Brain pericyte (primary cell): ENCODE data around the gene ATG7.

Source experiments
- DNase-seq: peaks from one replicate; pipeline ENCODE4 v3.0.0-alpha.2; 2012; ENCODE audit warnings: low read depth, low spot score

ATG7 gene

DNA sequence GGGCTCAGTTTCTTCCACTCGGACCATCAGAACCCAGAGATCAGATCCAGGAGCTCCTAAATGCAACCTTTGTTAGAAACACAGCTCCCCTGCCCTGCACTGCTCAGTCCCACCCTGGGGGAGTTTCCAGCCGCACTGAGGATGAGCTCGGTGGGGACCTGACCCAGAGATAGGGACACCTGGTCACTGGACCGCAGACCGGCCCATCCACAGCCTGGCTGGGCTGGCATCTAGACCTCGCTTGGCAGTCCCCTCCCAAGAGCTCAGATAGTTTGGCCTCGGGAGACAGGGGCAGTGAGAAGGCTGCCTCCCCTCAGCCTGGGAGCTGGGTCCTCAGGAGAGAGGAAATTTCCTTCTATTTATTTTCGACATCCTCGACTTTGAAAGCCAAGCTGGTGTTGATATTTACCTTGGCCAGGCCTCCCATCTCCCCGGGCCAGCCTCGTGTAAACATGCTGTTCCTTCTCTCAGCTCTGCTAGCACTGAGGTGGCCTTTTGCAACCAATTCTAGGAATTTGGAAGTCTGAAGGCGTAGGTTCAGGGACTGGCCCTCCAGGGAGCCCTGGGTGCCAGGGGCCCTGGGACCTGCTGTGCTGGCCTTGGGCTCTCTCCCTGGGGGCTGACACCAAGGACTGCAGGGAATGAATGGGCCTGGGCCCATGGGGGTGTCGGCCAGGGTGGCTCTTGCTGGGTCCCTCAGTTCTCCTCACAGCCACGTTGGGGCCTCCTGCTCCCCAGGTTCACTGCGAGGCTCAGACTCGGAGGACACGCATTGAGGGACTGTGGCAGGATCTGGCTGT is 281.4 kb downstream of the ATG7 start:
- no peak for DNase-seq

DNA sequence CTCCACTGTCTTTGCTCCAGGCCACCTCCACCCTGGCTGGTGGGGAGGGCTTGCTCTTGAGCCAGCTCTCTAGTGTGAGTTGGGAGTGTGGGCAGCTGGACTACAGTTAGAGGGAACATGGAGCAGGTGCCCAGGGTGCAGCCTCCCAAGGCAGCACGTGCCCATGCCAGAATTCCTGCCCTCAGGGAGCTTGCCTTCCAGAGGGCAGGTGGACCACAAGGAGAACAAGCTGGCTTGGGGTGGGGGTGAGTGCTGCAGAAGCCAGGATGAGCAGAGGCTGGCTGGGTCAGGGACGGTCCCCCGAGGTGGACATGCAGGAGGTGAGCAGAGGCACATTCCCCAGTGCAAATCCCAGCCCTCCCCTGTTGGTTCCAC is 282.0 kb downstream of the ATG7 start:
- no peak for DNase-seq

DNA sequence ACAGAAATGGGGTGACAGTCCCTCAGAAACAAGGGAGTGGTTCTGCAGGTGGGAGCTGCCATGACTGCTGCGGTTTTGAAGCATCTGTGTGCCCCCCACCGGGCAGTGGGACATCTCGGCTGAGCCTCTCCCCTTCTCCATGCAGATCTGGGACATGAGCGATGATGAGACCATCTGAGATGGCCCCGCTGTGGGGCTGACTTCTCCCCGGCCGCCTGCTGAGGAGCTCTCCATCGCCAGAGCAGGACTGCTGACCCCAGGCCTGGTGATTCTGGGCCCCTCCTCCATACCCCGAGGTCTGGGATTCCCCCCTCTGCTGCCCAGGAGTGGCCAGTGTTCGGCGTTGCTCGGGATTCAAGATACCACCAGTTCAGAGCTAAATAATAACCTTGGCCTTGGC is 282.5 kb downstream of the ATG7 start:
- DNase-seq, result no peak

DNA sequence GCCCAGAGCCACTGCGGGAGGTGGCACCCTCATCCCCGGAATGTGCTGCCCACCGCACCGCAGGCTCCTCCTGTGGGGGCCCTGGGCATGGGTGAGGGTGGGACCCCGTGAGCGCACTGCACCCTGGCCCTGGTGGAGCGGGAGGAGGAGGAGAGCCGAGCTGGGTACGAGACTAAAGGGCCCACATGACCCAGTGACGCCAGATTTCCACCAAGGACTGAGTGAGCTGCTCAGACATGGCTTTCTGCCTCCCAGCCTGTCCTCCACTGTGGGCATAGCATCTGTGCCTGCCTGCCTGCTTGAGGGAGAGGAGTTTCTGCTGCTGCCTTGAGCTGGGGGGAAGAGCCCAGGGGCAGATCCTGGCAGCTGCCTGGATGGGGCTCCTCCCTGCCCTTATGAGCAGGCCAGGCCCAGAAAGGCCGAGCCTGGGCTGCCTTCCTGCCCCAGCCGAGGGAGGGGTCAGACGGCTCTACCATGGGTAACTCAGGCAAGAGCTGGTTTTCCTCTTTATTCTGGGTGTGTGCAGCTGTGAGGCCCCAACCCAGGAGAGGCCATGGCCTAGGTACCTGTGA is 283.1 kb downstream of the ATG7 start:
- DNase-seq, result no peak

DNA sequence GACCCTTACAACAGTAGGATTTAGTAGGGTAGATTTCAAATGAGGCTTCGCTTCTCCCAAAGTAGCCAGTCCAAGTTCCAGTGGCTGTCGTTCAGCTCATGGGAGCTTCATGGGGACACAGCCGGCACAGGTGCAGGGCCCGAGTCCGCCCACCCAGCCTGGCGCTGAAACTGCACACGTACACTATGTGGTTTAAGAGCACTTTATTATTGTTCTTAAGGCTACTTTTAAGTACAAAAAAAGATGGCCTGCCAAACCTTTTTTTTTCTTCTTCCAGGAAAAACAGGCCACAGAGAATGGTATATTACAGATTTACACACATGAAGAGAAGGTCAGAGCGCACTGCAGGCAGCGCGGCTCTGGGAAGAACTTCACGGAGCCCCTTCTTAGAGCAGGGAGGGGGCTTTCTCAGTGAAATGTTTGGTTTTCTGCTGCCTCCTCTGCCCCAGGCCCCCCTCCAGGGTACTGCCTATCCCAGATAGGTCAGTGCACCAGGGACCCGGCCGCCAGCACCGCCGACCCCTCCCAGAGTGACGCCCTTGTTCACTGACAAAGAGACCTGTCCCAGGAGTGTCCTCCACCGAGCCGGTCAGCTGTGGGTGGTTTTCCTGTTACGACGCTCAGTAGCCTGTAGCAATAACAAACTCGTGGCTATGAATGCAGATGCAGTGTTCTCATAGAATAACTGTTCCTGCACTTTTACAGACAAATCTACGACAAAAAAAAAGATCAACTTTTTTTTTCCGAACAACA is 283.9 kb downstream of the ATG7 start:
- DNase-seq, result no peak

DNA sequence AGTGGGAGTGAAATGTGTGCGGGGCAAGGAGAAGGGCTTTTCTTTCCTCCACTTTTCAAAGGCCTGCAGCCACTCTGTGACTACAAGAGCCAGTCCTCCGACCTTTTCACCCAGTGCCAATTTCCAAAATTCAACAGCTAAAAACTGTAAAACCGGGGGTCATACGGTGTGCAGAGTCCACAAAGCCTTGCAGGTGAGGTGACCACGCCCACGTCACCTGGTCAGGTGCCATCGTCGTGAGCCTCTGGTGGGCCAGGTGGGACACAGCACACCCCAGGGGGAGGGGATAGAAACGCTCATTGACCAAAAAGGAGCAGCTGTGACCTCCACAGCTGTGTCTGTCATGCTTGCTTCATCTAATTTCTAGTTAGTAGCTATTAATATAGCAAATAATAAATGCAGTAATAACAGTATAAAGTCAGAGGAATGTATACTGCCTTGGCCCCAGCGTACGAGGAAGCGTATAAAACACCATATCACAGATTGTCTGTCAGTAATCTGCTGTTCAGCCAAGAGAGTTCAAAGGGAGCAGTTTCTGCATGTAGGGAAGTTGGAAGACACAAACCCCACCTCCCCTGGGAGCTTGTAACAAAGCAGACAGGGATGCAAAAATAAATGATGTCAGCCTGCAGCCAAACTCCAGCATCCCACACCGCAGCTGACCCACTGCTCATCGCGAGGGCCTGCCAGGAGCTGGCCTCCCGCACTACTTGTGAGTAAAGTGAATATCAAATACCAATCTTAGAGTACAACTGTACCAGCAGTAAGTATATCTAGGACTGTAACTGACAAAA is 284.9 kb downstream of the ATG7 start:
- peak; percentile 92 for DNase-seq

DNA sequence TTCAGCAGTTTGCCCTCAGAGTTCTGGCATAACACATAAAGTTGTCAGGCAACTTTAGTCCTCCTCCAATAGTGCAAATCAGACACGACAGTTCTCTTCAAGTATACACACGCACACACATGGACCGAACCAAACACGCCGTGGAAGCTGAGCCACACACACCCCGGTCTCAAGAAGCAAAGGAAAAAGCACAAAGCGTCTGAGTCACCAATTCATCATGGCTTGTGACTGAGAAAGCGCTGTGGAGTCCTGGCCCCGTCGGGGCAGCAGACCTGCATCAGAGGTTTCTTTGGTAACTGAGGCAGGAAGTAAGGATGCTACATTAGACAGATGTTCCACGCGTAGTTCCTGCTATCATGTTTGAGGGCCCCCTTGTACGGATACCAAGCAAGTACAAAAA is 285.8 kb downstream of the ATG7 start:
- DNase-seq, result no peak

DNA sequence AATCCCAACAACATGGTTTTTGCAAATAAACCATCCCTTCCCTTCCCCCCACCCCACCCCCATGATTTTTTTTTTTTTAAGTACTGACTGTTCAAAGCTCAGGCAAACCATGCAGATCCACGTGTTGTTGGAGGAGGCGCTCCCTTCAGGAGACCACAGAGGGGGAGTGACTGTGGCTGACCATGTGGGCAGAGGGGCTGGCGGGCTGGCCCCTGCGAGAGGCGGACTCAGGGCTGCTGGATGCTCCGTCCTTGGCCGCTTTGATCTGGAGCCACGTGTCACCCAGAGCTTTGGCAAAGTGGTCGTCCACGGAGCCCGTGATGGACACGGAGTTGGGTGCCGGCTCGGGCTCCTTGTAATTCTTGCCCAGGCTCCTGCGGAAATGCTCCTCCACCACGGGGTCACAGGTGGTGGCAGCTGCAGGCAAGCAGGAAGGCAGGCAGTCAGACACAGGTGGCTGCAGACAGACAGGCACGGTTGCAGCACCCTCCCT is 286.3 kb downstream of the ATG7 start:
- no peak for DNase-seq

DNA sequence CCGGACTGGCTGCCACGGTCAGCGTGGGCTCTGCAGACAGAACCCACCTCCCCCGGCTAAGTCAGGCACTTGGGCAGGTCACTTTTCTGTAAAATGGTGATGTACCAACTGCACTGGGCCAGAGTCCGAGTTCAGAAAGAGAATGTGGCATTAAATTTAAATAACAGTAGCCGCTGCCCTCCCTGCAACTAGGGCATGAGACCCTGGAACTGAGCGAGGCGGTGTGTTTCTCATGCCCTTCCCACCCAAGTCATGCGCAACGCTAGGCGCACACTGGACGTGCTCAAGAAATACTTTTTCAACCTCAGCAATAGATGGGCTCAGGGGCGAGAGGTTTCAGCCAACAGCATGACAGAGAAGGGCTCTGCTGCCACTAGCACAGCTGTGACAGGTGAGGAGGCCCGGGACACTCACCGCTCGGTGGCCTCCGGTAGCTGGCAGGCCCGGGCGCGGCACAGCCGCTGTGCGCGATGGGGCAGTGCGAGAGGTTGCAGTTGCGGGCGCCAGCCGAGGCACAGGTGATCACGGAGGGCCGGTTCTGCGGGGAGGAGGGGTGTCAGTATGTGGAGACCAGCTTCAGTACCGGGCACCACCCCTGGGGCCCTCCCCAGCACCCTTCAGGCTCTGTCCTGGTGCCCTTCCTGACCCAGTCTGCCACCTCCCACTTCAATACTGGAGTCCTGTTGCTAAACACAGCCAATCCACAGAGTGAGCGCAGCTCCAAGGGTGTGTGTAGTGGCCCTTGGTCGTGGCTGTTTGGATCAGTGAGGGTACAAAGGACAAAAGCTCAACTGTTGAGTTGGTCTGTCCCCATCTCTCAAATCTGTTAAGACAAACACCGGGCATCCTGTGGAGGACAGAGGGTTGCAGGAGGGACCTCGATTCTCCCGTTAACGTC is 287.0 kb downstream of the ATG7 start:
- no peak for DNase-seq

DNA sequence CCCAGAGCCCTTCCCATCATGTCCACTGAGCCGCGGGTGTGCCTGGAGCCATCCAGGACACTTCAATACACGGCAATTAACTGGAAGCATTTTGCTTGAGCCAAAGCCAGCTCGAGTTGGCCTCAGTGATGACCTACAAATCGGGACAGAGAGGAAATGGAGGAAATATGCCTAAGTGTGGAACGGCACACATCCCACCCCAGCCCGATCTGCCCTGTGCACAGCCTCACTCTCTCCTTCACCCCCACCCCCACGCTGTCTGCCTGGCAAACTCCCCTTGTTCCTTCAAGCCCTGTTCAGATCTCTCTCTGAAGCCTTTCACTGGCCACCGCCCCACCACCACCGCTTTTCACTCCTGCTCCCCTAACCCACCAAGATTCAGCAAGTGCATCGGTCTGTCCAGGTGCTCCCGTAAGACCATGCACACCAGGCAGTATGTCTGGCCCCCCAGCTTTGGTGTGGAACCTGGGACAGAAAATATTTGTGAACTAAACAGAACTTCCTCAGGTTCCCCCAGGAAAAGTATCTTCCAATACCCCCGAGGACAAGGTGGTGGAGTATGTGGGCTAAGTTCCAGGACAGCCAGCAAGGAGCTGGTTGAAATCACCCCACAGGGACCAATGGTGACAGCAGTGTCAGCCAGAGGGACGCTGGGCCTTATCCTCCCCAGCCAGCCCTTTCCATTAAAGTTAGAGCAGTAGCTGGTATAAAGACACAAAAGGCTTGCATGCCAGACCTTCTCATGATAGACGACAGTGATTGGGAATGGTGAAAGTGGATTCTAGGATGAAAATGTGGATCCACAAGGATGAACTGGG is 287.8 kb downstream of the ATG7 start:
- DNase-seq, result no peak

DNA sequence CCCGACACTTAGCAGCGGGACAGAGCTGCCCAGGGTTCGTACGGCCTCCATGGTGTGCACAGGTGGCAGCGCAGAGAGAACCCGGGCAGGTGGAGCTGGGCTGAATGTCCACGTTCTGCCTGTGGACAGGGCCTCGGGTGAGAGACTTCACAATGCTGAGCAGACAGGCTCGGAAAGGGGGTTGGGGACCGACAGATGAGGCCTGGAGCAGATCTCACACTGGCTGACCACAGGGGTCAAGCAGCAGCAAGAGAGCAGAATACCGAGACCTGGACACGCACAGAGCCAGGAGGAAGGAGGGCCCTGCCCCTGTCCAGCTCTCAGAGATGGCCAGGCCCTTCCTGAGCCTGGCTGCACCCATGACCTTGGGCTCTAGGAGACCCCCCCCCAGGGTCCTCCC is 288.5 kb downstream of the ATG7 start:
- no peak for DNase-seq

DNA sequence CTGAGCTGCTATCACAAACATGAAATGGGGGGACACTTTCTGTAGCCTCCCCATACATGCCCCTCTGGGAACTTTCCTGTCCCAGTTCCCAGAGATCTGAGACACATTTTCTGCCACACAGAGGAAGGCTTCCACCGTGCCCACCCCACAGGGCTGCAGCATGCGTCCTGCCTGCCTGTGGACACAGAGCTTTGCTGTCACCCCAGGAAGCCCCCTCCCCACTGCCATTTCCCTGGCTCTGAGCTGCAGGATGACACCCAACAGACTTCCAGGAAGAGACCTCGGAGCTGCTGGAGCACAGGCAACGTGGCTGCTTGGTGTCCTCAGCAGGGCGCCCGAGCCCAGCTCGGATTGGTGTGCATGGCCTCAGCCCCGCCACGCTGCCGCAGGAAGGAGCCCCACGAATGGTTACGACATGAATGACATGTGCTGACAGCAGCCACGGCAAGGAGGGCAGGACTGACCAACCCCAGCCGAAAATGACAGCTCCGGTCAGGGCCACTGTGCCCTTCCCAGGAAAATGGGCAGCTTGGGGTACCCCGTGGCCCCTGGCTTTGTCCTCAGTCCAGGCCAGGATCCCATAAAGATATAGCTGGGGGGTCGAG is 290.2 kb downstream of the ATG7 start:
- DNase-seq, result no peak

DNA sequence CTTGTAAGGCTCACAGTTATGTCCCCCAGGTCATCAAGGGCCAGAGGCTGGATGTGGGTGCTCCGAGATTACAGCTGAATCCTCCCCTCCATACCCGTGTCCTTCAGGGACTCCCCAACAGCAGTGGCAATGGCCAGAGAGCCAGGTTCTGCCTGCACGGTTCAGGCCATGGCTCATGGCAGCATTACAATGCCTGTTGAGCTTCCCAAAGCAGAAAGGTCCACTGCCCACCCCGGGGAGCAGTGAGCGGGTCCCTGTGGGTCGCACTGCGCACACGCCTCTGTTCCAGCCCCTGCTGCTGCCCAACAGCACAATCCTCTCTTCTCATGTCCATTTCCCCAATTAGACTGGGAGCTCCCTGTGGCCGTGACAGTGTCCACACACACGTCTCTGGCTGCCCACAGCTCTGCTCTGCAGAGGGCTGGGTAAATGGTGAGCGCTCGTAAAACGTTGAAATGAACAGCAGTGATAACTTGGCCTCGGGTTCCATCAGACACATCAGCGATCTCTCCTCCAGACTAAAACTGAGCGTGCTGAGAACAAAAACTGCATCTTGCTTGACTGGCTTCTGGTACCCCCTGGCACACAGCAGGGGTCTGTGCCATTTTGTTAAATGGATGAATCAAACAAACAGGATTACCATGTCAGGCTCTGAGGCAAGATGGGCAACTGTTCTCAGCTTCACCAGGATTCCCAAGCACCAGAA is 291.1 kb downstream of the ATG7 start:
- DNase-seq, result no peak

DNA sequence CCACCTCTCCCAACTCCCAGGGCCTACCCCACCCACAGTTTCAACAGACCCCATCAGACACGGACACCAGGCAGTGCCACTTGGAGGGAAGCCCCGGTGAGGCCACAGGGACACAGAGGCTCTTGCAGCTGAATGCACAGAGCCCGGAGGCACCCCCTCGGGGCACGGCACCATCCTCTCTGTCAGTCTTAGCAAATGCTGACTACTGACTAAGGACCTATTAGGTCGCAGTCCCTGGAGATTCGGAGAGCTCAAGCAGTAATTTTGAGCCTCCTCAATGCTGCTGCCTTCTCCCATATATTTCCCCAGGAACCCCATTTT is 291.6 kb downstream of the ATG7 start:
- DNase-seq, result no peak

DNA sequence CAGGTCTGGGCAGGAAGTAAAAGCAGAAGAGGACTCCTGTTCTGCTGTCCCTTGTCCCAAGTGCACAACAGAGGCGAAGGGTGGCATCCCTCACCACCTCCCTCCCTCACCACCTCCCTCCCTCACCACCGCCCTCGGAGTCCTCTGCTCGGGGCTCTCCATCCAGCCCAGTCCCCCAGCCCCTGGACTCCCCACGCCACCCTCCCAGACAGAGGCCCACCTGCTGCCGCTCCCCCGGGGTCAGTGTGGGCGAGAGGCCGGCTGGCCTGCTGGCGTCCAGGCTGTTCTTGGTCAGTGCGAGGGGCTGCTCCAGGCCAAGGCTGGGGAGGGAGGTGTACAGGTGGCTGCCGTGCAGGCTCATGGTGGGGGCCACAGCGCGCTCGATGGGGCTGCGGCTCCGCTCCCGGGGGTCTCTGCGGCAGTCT is 292.4 kb downstream of the ATG7 start:
- DNase-seq, result no peak

DNA sequence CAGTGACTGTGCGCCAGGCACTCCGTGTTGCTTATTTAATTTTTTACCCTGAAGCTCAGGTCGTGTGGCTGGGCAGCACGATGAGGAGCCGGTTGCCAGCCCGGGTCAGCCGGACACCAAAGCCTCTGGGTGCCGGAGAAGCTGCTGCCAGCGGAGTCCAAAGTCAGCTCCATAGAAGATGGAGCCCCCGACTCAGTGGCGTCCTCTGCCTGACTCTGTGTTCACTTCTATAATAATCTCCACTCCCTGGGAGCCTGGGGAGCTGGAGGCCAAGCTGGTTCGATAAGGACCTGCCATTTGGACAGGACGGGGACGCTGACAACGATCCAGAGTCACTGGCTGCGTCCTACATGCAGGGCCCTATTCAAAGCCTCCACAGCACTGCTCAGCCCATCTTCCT is 292.9 kb downstream of the ATG7 start:
- no peak for DNase-seq

DNA sequence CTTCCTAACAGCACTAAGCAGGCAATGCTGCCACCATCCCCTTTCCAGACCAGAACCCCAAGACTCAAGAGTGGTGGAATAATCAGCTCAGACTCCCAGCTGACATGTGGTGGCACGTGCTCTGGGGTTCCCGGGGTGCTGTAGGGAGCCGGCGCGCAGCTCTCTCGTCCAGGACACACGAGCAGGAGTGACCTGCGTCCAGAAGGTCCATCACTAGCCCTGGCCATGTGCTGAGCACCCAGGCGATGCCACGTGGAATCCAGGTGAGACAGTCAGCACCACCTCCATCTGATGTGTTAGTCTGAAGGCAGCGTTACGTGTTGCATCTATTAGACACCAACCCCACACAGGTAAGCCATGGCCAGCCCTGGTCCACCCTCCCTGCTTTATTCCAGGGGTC is 293.3 kb downstream of the ATG7 start:
- no peak for DNase-seq

DNA sequence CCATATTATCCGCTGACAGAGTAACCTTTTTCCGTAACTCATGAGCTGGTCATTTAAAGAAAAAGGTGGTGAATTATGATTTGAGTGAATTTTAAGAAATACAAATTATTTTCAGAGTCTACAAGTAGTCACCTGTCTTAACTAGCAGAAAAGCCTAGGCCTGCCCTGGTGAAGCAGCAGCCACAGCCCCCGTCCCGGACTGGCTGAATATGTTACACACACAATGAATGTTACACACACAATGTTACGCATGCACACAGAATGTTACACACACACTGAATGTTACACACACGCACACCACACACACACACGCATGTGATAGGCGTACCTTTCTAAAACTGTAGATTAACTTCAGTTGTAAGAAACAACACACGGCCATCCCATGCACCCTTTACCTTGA is 293.7 kb downstream of the ATG7 start:
- no peak for DNase-seq

DNA sequence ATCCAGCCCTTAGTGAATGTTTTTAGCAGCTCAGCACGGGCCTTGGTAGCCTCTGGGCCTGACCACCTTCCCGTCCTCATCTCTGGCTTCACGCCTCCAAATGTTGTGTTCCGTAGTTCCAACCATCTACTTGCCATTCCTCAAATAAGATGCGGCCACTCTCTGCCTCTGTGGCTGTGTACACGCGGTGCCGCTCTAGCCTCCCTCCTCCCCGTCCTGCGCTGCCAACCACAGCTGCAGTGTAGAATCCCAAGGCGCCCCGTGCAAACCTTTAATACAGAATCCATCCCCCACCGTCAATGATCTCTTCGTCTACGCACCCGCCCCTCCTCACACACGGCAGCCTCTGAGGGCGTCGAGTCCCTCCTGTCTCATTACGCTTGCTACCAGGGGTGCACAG is 294.3 kb downstream of the ATG7 start:
- no peak for DNase-seq
